Liver (tissue), 3 donors: ENCODE results near the gene HCRT.

ENCODE experiments used
- EGR1 ChIP-seq, 2 donors: IDR thresholded peaks; 2 replicates each; pipeline ENCODE4 v1.6.1; 2016 to 2018; ENCODE audit warnings: antibody characterized with exemption in 2 of 2, low read depth in 2 of 2
- JUND ChIP-seq, 2 donors: IDR thresholded peaks; 2 replicates each; pipeline ENCODE4 v1.6.1; 2016; ENCODE audit warnings: antibody characterized with exemption in 2 of 2
- RAD21 ChIP-seq, 2 donors: IDR thresholded peaks; 2 replicates each; pipeline ENCODE4 v1.6.1; 2016; ENCODE audit warnings: antibody characterized with exemption in 2 of 2, mild to moderate bottlenecking in 2 of 2
- TAF1 ChIP-seq: conservative IDR thresholded peaks from 2 replicates; pipeline ENCODE4 v1.6.1; 2016; ENCODE audit warnings: antibody characterized with exemption, mild to moderate bottlenecking
- TF ChIP-seq, protein P1 (sequence below): IDR thresholded peaks from 2 replicates; pipeline ENCODE4 v1.6.1; 2016; ENCODE audit warnings: antibody characterized with exemption, mild to moderate bottlenecking
- TF ChIP-seq, protein P2 (sequence below): IDR thresholded peaks from 2 replicates; pipeline ENCODE4 v1.6.1; 2016; ENCODE audit warnings: antibody characterized with exemption
- TF ChIP-seq, protein P3 (sequence below): fragments of 150-350 bp; IDR thresholded peaks from 2 replicates; pipeline ENCODE4 v1.5.1; 2017; ENCODE audit warnings: improper control_type of control experiment, low read depth, low read length; ENCODE audit not compliant: missing input control
- donor health status: healthy.
- donor health status: healthy.

DNA sequence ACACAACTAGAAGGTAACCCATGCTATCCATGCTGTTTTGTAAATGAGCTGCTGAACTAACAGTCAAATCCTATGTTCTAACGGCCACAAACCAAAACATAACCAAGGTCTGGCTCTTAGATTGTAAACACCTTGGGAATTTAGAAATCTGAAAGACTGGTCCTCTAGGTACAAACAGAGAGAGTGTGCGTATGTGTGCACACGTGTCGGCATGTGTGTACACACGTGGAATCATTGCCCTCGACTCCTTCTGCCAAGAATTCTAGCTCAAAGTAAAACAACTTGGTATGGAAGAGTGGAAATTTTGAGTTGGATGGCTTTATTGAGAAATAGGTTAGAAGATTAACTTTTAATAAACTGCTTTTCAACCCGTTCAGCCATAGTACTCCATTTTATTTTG is 27.1 kb upstream of the HCRT start:
- TF ChIP-seq, protein P1, sequence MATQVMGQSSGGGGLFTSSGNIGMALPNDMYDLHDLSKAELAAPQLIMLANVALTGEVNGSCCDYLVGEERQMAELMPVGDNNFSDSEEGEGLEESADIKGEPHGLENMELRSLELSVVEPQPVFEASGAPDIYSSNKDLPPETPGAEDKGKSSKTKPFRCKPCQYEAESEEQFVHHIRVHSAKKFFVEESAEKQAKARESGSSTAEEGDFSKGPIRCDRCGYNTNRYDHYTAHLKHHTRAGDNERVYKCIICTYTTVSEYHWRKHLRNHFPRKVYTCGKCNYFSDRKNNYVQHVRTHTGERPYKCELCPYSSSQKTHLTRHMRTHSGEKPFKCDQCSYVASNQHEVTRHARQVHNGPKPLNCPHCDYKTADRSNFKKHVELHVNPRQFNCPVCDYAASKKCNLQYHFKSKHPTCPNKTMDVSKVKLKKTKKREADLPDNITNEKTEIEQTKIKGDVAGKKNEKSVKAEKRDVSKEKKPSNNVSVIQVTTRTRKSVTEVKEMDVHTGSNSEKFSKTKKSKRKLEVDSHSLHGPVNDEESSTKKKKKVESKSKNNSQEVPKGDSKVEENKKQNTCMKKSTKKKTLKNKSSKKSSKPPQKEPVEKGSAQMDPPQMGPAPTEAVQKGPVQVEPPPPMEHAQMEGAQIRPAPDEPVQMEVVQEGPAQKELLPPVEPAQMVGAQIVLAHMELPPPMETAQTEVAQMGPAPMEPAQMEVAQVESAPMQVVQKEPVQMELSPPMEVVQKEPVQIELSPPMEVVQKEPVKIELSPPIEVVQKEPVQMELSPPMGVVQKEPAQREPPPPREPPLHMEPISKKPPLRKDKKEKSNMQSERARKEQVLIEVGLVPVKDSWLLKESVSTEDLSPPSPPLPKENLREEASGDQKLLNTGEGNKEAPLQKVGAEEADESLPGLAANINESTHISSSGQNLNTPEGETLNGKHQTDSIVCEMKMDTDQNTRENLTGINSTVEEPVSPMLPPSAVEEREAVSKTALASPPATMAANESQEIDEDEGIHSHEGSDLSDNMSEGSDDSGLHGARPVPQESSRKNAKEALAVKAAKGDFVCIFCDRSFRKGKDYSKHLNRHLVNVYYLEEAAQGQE = no peak
- TF ChIP-seq TAF1 (no peak), RAD21 (IDR thresholded peaks at IDR 0.05) (no peak), JUND (IDR thresholded peaks at IDR 0.05) (peak in 1 of 2 donors; percentile 34), EGR1 (IDR thresholded peaks at IDR 0.05; ENCODE audit: low read depth in 2 of 2) (no peak)
- TF ChIP-seq, protein P2, sequence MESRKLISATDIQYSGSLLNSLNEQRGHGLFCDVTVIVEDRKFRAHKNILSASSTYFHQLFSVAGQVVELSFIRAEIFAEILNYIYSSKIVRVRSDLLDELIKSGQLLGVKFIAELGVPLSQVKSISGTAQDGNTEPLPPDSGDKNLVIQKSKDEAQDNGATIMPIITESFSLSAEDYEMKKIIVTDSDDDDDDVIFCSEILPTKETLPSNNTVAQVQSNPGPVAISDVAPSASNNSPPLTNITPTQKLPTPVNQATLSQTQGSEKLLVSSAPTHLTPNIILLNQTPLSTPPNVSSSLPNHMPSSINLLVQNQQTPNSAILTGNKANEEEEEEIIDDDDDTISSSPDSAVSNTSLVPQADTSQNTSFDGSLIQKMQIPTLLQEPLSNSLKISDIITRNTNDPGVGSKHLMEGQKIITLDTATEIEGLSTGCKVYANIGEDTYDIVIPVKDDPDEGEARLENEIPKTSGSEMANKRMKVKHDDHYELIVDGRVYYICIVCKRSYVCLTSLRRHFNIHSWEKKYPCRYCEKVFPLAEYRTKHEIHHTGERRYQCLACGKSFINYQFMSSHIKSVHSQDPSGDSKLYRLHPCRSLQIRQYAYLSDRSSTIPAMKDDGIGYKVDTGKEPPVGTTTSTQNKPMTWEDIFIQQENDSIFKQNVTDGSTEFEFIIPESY = no peak
- TF ChIP-seq, protein P3, sequence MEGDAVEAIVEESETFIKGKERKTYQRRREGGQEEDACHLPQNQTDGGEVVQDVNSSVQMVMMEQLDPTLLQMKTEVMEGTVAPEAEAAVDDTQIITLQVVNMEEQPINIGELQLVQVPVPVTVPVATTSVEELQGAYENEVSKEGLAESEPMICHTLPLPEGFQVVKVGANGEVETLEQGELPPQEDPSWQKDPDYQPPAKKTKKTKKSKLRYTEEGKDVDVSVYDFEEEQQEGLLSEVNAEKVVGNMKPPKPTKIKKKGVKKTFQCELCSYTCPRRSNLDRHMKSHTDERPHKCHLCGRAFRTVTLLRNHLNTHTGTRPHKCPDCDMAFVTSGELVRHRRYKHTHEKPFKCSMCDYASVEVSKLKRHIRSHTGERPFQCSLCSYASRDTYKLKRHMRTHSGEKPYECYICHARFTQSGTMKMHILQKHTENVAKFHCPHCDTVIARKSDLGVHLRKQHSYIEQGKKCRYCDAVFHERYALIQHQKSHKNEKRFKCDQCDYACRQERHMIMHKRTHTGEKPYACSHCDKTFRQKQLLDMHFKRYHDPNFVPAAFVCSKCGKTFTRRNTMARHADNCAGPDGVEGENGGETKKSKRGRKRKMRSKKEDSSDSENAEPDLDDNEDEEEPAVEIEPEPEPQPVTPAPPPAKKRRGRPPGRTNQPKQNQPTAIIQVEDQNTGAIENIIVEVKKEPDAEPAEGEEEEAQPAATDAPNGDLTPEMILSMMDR = no peak
